Neutrophil (primary cell): ENCODE data around the gene ARHGEF16.

Experiments used
- H3K27ac ChIP-seq: fragments of 200-600 bp; sonication (generic); 2 replicates; pipeline ENCODE4 v1.5.1; 2016; ENCODE audit warnings: mild to moderate bottlenecking, moderate library complexity
- H3K27me3 ChIP-seq: fragments of 200-600 bp; sonication (generic); 2 replicates; pipeline ENCODE4 v1.6.0; 2016; ENCODE audit warnings: mild to moderate bottlenecking
- H3K36me3 ChIP-seq: fragments of 200-600 bp; sonication (generic); 2 replicates; pipeline ENCODE4 v1.5.1; 2017
- H3K4me1 ChIP-seq, 2 experiments: fragments of 200-600 bp in 1 of 2; sonication (generic) in 1 of 2; 1 replicate in 1 of 2; 2 replicates in 1 of 2; pipeline versions ENCODE4 v1.5.1 to v1.6.1; 2013 to 2016; ENCODE audit warnings: low read depth in 1 of 2, low read length in 1 of 2, mild to moderate bottlenecking in 1 of 2, moderate library complexity in 1 of 2; ENCODE audit not compliant: control insufficient read depth in 1 of 2, insufficient read depth in 1 of 2
- H3K4me3 ChIP-seq, 2 experiments: fragments of 200-600 bp in 1 of 2; sonication (generic) in 1 of 2; 1 replicate in 1 of 2; 2 replicates in 1 of 2; pipeline ENCODE4 v1.5.1; 2013 to 2016; ENCODE audit warnings: low read depth in 1 of 2, low read length in 1 of 2, mild to moderate bottlenecking in 1 of 2, moderate library complexity in 1 of 2
- H3K9me3 ChIP-seq: fragments of 200-600 bp; sonication (generic); 2 replicates; pipeline ENCODE4 v1.5.1; 2016
- CTCF ChIP-seq: fragments of 200-600 bp; sonication (generic); IDR thresholded peaks from 2 replicates; pipeline ENCODE4 v1.5.1; 2016; ENCODE audit warnings: antibody characterized with exemption

Gene ARHGEF16

GRCh38 chr1:3444736-3445135, 9.7 kb upstream of the ARHGEF16 start:
- Histone ChIP-seq H3K4me3 (no peak overlapping the region), H3K36me3 (no peaks in the 10 kb centered on the region), H3K27ac (no peak overlapping the region), H3K4me1 (no peaks in the 10 kb centered on the region), H3K27me3 (peaks cover 12% of the 10 kb centered on the region), H3K9me3 (no peaks in the 10 kb centered on the region)
- TF ChIP-seq CTCF, result no peak

- Histone ChIP-seq H3K27ac (no peak overlapping the region), H3K4me3 (no peak overlapping the region), H3K36me3 (no peaks in the 10 kb centered on the region), H3K27me3 (peaks cover 60% of the 10 kb centered on the region), H3K4me1 (peaks cover 4 to 14% of the 10 kb centered on the region in 2 experiments), H3K9me3 (no peaks in the 10 kb centered on the region)
- no peak for TF ChIP-seq CTCF
These were observed 4.1 kb upstream of the ARHGEF16 start for GRCh38 chr1:3450202-3450863.

GRCh38 chr1:3450983-3451382, 3.5 kb upstream of the ARHGEF16 start:
- no peaks in the 10 kb centered on the region for H3K9me3 ChIP-seq
- no peak overlapping the region for H3K27ac ChIP-seq
- no peaks in the 10 kb centered on the region for H3K36me3 ChIP-seq
- peaks cover 67% of the 10 kb centered on the region for H3K27me3 ChIP-seq
- peaks cover 4 to 14% of the 10 kb centered on the region in 2 experiments for H3K4me1 ChIP-seq
- H3K4me3 ChIP-seq, result no peak overlapping the region
- TF ChIP-seq CTCF, result no peak

- no peak for TF ChIP-seq CTCF
- no peaks in the 10 kb centered on the region for H3K9me3 ChIP-seq
- H3K27me3 ChIP-seq, result peaks cover 79% of the 10 kb centered on the region
- H3K4me1 ChIP-seq, result peaks cover 4 to 14% of the 10 kb centered on the region in 2 experiments
- no peak overlapping the region for H3K27ac ChIP-seq
- no peaks in the 10 kb centered on the region for H3K36me3 ChIP-seq
- H3K4me3 ChIP-seq, result no peak overlapping the region
These were observed 2.2 kb upstream of the ARHGEF16 start for GRCh38 chr1:3451994-3452865.

- Histone ChIP-seq H3K4me3 (no peak overlapping the region), H3K27ac (no peak overlapping the region), H3K9me3 (no peaks in the 10 kb centered on the region), H3K27me3 (peaks cover 85% of the 10 kb centered on the region), H3K4me1 (peaks cover 4 to 14% of the 10 kb centered on the region in 2 experiments), H3K36me3 (no peaks in the 10 kb centered on the region)
- TF ChIP-seq CTCF, result no peak
These were observed 1.6 kb upstream of the ARHGEF16 start for GRCh38 chr1:3452866-3453175.
